GM19240 (cell line): ENCODE results near the gene RNASE12.
"Not testable (repeated sequence)": the region's sequence is repeated elsewhere in the genome, so short reads cannot be mapped to it uniquely, and the experiment has no call there.

Experiments used
- DNase-seq: peaks from one replicate; pipeline ENCODE4 v3.0.0; 2011; ENCODE audit warnings: low spot score; ENCODE audit not compliant: insufficient read length

RNASE12 gene

GRCh38 chr14:20614038-20614840, 23.1 kb upstream of the RNASE12 start:
- DNase-seq, result no peak

- DNase-seq, result no peak
Observed at GRCh38 chr14:20613094-20614037, 22.2 kb upstream of the RNASE12 start.

GRCh38 chr14:20612403-20612802, 21.2 kb upstream of the RNASE12 start:
- DNase-seq, result no peak

- no peak for DNase-seq
Observed at GRCh38 chr14:20611277-20611676, 20.1 kb upstream of the RNASE12 start.

GRCh38 chr14:20610002-20610765, 19.0 kb upstream of the RNASE12 start:
- no peak for DNase-seq

- DNase-seq, result no peak
Observed at GRCh38 chr14:20609215-20610001, 18.2 kb upstream of the RNASE12 start.

- no peak for DNase-seq
Observed at GRCh38 chr14:20608383-20609110, 17.4 kb upstream of the RNASE12 start.

- no peak for DNase-seq
Observed at GRCh38 chr14:20607617-20608016, 16.4 kb upstream of the RNASE12 start.

GRCh38 chr14:20606902-20607242, 15.7 kb upstream of the RNASE12 start:
- DNase-seq, result no peak

GRCh38 chr14:20606190-20606901, 15.2 kb upstream of the RNASE12 start:
- DNase-seq, result no peak

GRCh38 chr14:20603813-20604690, 12.9 kb upstream of the RNASE12 start:
- DNase-seq, result no peak

GRCh38 chr14:20602583-20602982, 11.4 kb upstream of the RNASE12 start:
- no peak for DNase-seq

GRCh38 chr14:20601522-20601921, 10.3 kb upstream of the RNASE12 start:
- DNase-seq, result no peak

- no peak for DNase-seq
Observed at GRCh38 chr14:20597108-20597507, 5.9 kb upstream of the RNASE12 start.

- DNase-seq, result not testable (repeated sequence)
Observed at GRCh38 chr14:20595726-20596125, 4.5 kb upstream of the RNASE12 start.

GRCh38 chr14:20592574-20592973, 1.4 kb upstream of the RNASE12 start:
- no peak for DNase-seq

GRCh38 chr14:20587489-20588154, 3.6 kb downstream of the RNASE12 start, which contains the start of gene RNASE11:
RNASE11 (minus strand) TSS chr14:20588001.
- DNase-seq, result no peak

GRCh38 chr14:20583908-20584307, 7.3 kb downstream of the RNASE12 start:
- DNase-seq, result no peak
